HG02970 (cell line): Measurements from ENCODE around the gene OXGR1.

Experiments
- ATAC-seq: cut with Tn5 transposase; IDR thresholded peaks from one replicate; pipeline ENCODE4 v1.9.1; 2021; ENCODE audit warnings: mild to moderate bottlenecking, moderate library complexity, moderate number of reproducible peaks; ENCODE audit not compliant: unreplicated experiment, low FRiP score

The OXGR1 gene

GRCh38 chr13:96966415-96967102 is 27.7 kb downstream of the OXGR1 start:
- no peak for ATAC-seq

GRCh38 chr13:96963786-96964475 is 30.3 kb downstream of the OXGR1 start:
- no peak for ATAC-seq

- ATAC-seq = no peak
Observed at GRCh38 chr13:96960379-96960778, 33.9 kb downstream of the OXGR1 start.

- no peak for ATAC-seq
Observed at GRCh38 chr13:96958286-96958891, 35.9 kb downstream of the OXGR1 start.

- ATAC-seq = no peak
Observed at GRCh38 chr13:96952595-96952994, 41.7 kb downstream of the OXGR1 start.

- no peak for ATAC-seq
Observed at GRCh38 chr13:96948127-96948526, 46.1 kb downstream of the OXGR1 start.

GRCh38 chr13:96947343-96947910 is 46.8 kb downstream of the OXGR1 start:
- ATAC-seq = no peak

GRCh38 chr13:96946709-96947311 is 47.5 kb downstream of the OXGR1 start:
- ATAC-seq = no peak

- ATAC-seq = no peak
Observed at GRCh38 chr13:96940961-96941360, 53.3 kb downstream of the OXGR1 start.

GRCh38 chr13:96935901-96936300 is 58.4 kb downstream of the OXGR1 start:
- ATAC-seq = no peak
